ENCODE measurements around the gene HUS1B.

GRCh38 chr6:693723-694009 is 36.8 kb upstream of the HUS1B start:
- TF ChIP-seq CTCF (IDR thresholded peaks at IDR 0.05) (no peak), TCF7 (CRISPR knock-in tag; IDR thresholded peaks at IDR 0.05; ENCODE audit: low read depth) (no peak), NR3C1 (CRISPR knock-in tag; conservative IDR thresholded peaks at IDR 0.05; ENCODE audit: low read depth) (no peak), CREM (CRISPR knock-in tag; IDR thresholded peaks at IDR 0.05) (no peak), NR1H2 (CRISPR knock-in tag; IDR thresholded peaks at IDR 0.05) (no peak), ZNF396 (CRISPR knock-in tag; IDR thresholded peaks at IDR 0.05; ENCODE audit: borderline replicate concordance) (no peak), CREB1 (CRISPR knock-in tag; IDR thresholded peaks at IDR 0.05) (no peak), FOXP4 (CRISPR knock-in tag; IDR thresholded peaks at IDR 0.05) (no peak), ATF6 (CRISPR knock-in tag; IDR thresholded peaks at IDR 0.05) (no peak), FOXP1 (CRISPR knock-in tag; IDR thresholded peaks at IDR 0.05; ENCODE audit: borderline replicate concordance) (no peak), KAT7 (CRISPR knock-in tag; IDR thresholded peaks at IDR 0.05; ENCODE audit: borderline replicate concordance) (no peak), ZNF317 (CRISPR knock-in tag; IDR thresholded peaks at IDR 0.05; ENCODE audit: borderline replicate concordance, low read depth) (no peak), E2F1 (CRISPR knock-in tag; IDR thresholded peaks at IDR 0.05) (no peak), NFE2L1 (CRISPR knock-in tag; IDR thresholded peaks at IDR 0.05) (no peak)
